Right lobe of liver (tissue), 6 donors: ENCODE measurements around the gene UBALD1. TPM values are rescaled to one million over a fixed set of nuclear protein-coding genes. Genes with fewer than 3 reads are reported as not detected.

Experiments
- ATAC-seq, 4 donors: fragments of 200-7000 bp; cut with Tn5 transposase; one replicate each; pipeline ENCODE4 v1.9.1; 2020; ENCODE audit warnings: mild to moderate bottlenecking in 4 of 4, moderate library complexity in 4 of 4
- DNase-seq, 3 donors: peaks; one replicate each; pipeline ENCODE4 v3.0.0-alpha.2; 2020
- H3K27ac ChIP-seq, 3 donors: fragments of 200-600 bp; one replicate each; pipeline ENCODE4 v1.8.0; 2022
- H3K27me3 ChIP-seq, 2 donors: fragments of 200-600 bp; one replicate each; pipeline ENCODE4 v1.8.0; 2022
- H3K36me3 ChIP-seq, 4 donors: fragments of 200-600 bp; sonication (generic) in 1 of 4; one replicate each; pipeline versions ENCODE4 v1.5.1 to v1.8.0; 2017 to 2022; ENCODE audit warnings: control low read depth in 1 of 4
- H3K4me1 ChIP-seq, 4 donors: fragments of 200-600 bp; sonication (generic) in 1 of 4; one replicate each; pipeline versions ENCODE4 v1.5.1 to v1.8.0; 2017 to 2022; ENCODE audit warnings: control low read depth in 1 of 4
- H3K4me3 ChIP-seq, 3 donors: fragments of 200-600 bp; one replicate each; pipeline ENCODE4 v1.8.0; 2022
- H3K9me3 ChIP-seq, 4 donors: fragments of 200-600 bp; sonication (generic) in 1 of 4; one replicate each; pipeline versions ENCODE4 v1.5.1 to v1.8.0; 2017 to 2022; ENCODE audit warnings: control low read depth in 1 of 4
- POLR2A ChIP-seq: fragments of 450-650 bp; IDR thresholded peaks from one replicate; pipeline ENCODE4 v1.6.1; 2017; ENCODE audit warnings: antibody characterized with exemption, mild to moderate bottlenecking
- WGBS: methylation state at CpG from one replicate; pipeline ENCODE4 v1.1.6; 2018; ENCODE audit warnings: low coverage, low lambda C conversion rate; ENCODE audit not compliant: insufficient coverage; ENCODE audit errors: missing lambda C conversion rate; 5-methylcytosine and 5-hydroxymethylcytosine counted together
- intact Hi-C, 2 donors: fragments of 100-400 bp; cut with DNase I; formaldehyde crosslinking; loops; one replicate each; pipeline versions ENCODE4 v1.11.2 to v1.14.1; 2022
- long read RNA-seq: library from polyadenylated mRNA; unstranded; transcript quantifications from one replicate; pipeline ENCODE4 v2.0.0, GENCODE V29; 2019
- total RNA-seq, 6 experiments: library from RNA; depleted of rRNA in 2 of 6; stranded (reverse); fragments of >200 nt in 2 of 6; fragmentation: NEBNext Ultra II Directional in 3 of 6; extraction: Animal tissue kit (Norgen Biotek cat#: 25700) in 3 of 6; gene quantifications; one replicate each; pipeline versions ENCODE4 v1.1.0 to v1.2.4, GENCODE V29; 2016 to 2023
- TF ChIP-seq, protein P1 (sequence below), 4 donors: fragments of 200-600 bp in 3 of 4; fragments of 450-650 bp in 1 of 4; IDR thresholded peaks; one replicate each; pipeline versions ENCODE4 v1.5.1 to v1.8.0; 2016 to 2022; ENCODE audit warnings: antibody characterized with exemption in 4 of 4, mild to moderate bottlenecking in 2 of 4
- donor health status: DM: no; HTN: yes; CAD: no.
- donor health status: DM: no; HTN: no; CAD: no.
- donor health status: DM: no; HTN: no; CAD: no.
- donor health status: DM: no; HTN: yes; CAD: no.
- donor health status: DM: no; HTN: yes; CAD: no.

The UBALD1 gene
- 10 to 100 TPM in 4 of 6 experiments, 1 to 10 TPM in 2; 6.4 to 29.5 (median 17.2) TPM for total RNA-seq
- long read RNA-seq: 0 reads

DNA sequence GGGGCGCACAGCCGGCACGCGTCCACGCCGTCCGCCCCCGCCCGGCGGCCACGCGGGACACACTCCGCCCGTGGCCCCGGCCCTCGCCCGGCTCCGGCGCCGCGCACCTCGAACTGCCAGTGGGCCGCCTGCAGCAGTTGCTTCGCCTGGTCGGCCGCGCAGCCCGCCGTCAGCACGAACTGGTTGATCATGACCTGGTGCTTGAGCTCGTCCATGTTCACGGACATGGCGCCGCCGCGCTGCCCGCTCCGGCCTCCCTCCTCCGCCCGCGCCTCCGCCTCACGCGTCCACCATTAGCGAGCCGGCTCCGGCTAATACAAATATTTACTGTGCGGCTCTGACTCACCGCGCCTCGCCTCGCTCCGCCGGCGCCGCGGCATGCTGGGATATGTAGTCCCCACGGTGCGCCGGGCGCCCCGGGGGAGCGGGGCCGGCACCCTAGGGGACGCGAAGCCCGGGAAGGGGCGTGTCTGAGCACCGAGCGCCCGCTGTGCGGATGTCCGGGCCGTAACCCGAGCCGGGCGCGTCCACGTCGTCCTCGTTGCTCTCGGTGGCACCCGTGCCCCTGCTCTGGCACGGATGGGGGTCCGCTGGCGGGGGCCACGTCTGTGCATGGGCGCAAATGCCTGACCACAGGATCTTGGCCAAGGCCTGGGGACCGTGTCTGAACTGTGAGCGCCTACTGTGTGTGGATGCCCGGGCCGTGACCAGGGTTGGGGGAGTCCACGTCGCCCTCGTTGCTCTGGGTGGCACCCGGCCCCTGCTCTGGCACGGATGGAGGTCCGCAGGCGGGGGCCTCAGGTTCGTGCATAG lies at the start of gene UBALD1:
Gene UBALD1, minus strand, starts transcription at position 318 of the 813 bp plus-strand sequence. Its CDS starts 91 bp downstream, at position 227.
- Histone ChIP-seq H3K27ac (peak within 1 kb of the TSS; percentile 90 to 98 (median 94)), H3K9me3 (no peaks in the 10 kb centered on the region), H3K36me3 (no peaks in the 10 kb centered on the region), H3K27me3 (no peaks in the 10 kb centered on the region), H3K4me1 (peaks cover 0 to 62% (median 18%) of the 10 kb centered on the region in 4 donors), H3K4me3 (peak within 1 kb of the TSS; percentile 84 to 99 (median 85))
- DNase-seq (peak; percentile 91 to 92 (median 91)), ATAC-seq (peak; percentile 58 to 69 (median 64))
- intact Hi-C loops: no loop called here
- TF ChIP-seq, protein P1, sequence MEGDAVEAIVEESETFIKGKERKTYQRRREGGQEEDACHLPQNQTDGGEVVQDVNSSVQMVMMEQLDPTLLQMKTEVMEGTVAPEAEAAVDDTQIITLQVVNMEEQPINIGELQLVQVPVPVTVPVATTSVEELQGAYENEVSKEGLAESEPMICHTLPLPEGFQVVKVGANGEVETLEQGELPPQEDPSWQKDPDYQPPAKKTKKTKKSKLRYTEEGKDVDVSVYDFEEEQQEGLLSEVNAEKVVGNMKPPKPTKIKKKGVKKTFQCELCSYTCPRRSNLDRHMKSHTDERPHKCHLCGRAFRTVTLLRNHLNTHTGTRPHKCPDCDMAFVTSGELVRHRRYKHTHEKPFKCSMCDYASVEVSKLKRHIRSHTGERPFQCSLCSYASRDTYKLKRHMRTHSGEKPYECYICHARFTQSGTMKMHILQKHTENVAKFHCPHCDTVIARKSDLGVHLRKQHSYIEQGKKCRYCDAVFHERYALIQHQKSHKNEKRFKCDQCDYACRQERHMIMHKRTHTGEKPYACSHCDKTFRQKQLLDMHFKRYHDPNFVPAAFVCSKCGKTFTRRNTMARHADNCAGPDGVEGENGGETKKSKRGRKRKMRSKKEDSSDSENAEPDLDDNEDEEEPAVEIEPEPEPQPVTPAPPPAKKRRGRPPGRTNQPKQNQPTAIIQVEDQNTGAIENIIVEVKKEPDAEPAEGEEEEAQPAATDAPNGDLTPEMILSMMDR (IDR thresholded peaks at IDR 0.05): peak in 1 of 4 donors; percentile 4
- peak; percentile 99 for TF ChIP-seq POLR2A
- 0% methylated on average over 3 of the region's 100 CpGs for WGBS

DNA sequence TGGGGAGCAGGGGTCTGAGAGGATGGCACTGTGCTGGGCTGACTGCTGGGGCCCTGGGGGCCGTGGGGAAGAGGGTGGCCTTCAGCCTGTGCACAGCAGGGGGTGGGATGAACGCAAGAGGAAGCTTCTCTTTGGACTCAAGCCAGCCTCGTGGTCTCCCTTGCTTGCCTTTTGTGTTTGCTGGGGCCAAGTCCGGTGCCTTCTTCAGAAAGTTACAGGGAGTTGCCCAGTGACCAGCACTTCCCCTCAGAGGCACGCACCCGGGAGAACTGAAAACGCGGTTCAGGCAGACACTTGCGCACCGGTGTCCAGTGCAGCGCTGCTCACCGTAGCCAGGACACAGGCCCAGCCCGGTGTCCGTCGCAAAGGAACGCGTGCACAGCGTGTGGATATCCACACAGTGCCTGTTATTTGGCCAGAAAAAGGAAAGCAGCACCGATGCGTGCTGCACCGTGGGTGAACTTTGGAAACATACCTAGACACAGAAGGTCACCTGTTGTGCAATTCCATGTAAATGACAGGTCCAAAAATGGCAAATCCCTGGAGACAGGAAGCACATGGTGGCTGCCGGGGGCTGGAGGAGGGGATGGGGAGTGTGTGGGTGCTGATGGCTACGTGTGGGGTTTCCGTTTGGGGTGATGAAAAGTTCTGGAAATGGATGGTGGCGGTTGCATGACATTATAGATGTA lies 49.2 kb upstream of the UBALD1 start:
- Histone ChIP-seq H3K27me3 (no peaks in the 10 kb centered on the region), H3K27ac (peak overlapping the region; percentile 74 to 97 (median 94)), H3K9me3 (no peaks in the 10 kb centered on the region), H3K4me1 (peaks cover 0 to 46% (median 26%) of the 10 kb centered on the region in 4 donors), H3K4me3 (peak overlapping the region in 2 of 3 donors; percentile 41 to 50), H3K36me3 (peaks cover 0 to 22% (median 7%) of the 10 kb centered on the region in 4 donors)
- peak; percentile 63 for TF ChIP-seq POLR2A
- TF ChIP-seq, protein P1 (IDR thresholded peaks at IDR 0.05): no peak
- ATAC-seq (peak; percentile 66 to 81 (median 76)), DNase-seq (peak; percentile 88 to 95 (median 95))
- intact Hi-C loops: no loop called here
- 18% methylated on average over 7 of the region's 25 CpGs for WGBS

DNA sequence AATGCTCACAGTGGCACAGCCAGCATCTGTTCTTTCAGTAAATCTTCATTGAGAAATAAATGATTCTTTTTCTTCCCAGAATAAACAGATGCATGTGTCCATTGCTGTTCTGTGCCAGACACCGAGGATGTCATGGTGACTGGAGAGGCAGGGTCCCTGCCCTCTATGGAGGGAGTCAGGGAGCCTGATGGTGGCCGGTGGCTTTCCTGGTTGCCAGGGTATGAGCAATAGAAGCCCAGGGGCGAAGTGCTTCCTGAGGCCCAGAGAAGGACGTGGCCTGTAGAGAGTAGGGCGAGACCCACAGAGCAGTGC lies 48.7 kb upstream of the UBALD1 start:
- no peaks in the 10 kb centered on the region for H3K27me3 ChIP-seq
- peak overlapping the region; percentile 74 to 97 (median 94) for H3K27ac ChIP-seq
- no peak for DNase-seq
- H3K4me1 ChIP-seq: peaks cover 0 to 46% (median 26%) of the 10 kb centered on the region in 4 donors
- H3K36me3 ChIP-seq: peaks cover 0 to 17% (median 4%) of the 10 kb centered on the region in 4 donors
- WGBS: 0% methylated on average over 3 of the region's 5 CpGs
- intact Hi-C loops: no loop called here
- no peak for ATAC-seq
- no peak for TF ChIP-seq POLR2A
- TF ChIP-seq, protein P1 (IDR thresholded peaks at IDR 0.05): no peak
- H3K4me3 ChIP-seq: peak overlapping the region in 1 of 3 donors; percentile 41
- H3K9me3 ChIP-seq: no peaks in the 10 kb centered on the region

- H3K4me1 ChIP-seq: peaks cover 0 to 46% (median 26%) of the 10 kb centered on the region in 4 donors
- TF ChIP-seq, protein P1 (IDR thresholded peaks at IDR 0.05): no peak
- no peak for TF ChIP-seq POLR2A
- 61% methylated on average over 7 of the region's 11 CpGs for WGBS
- H3K27ac ChIP-seq: no peak overlapping the region
- intact Hi-C loops: no loop called here
- no peaks in the 10 kb centered on the region for H3K9me3 ChIP-seq
- no peaks in the 10 kb centered on the region for H3K27me3 ChIP-seq
- no peak overlapping the region for H3K4me3 ChIP-seq
- H3K36me3 ChIP-seq: peaks cover 0 to 14% (median 5%) of the 10 kb centered on the region in 4 donors
- DNase-seq (no peak), ATAC-seq (no peak)
Observed at GRCh38 chr16:4661661-4662060, 47.0 kb upstream of the UBALD1 start.
